ENCODE results near the gene RCC1.

The RCC1 gene

DNA sequence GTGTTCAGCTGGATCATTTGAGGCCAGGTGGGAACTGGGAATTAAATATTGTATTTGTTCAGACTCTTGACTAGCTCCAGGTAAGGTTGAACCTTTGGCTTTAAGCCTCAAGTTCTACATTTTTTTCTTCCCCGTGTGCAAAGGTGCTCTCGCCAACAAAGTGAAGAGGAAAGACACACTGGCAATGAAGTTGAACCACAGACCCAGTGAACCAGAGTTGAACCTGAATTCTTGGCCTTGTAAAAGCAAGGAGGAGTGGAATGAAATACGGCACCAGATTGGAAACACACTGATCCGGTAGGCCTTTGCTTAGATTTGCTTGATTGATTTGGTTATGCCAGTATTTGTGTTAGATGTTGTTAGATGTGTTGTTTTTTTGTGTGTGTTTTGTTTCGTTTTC is 25.5 kb upstream of the RCC1 start:
- Histone ChIP-seq H3K9me3 (ENCODE audit: insufficient read depth, low read length, severe bottlenecking) (no peaks in the 10 kb centered on the region), H3K4me2 (ENCODE audit: insufficient read depth, low read length) (no peak overlapping the region), H3K4me3 (ENCODE audit: low read depth in 1 of 2, low read length in 2 of 2) (no peak overlapping the region), H3K27ac (ENCODE audit: low read length) (no peak overlapping the region), H3K4me1 (ENCODE audit: insufficient read depth, low read length) (no peaks in the 10 kb centered on the region), H3K36me3 (ENCODE audit: insufficient read depth, low read length) (peaks cover 67% of the 10 kb centered on the region), H4K20me1 (ENCODE audit: insufficient read depth, low read length) (no peaks in the 10 kb centered on the region), H3K27me3 (ENCODE audit: insufficient read depth, low read length, poor library complexity) (no peaks in the 10 kb centered on the region), H2AFZ (ENCODE audit: low read depth, low read length) (no peak overlapping the region), H3K9ac (ENCODE audit: low read depth, low read length) (no peak overlapping the region), H3K79me2 (ENCODE audit: insufficient read depth, low read length) (no peaks in the 10 kb centered on the region)
- TF ChIP-seq EZH2 (IDR thresholded peaks at IDR 0.05; ENCODE audit: borderline replicate concordance, low read depth, low read length, severe bottlenecking): no peak
- TF ChIP-seq, protein P1, sequence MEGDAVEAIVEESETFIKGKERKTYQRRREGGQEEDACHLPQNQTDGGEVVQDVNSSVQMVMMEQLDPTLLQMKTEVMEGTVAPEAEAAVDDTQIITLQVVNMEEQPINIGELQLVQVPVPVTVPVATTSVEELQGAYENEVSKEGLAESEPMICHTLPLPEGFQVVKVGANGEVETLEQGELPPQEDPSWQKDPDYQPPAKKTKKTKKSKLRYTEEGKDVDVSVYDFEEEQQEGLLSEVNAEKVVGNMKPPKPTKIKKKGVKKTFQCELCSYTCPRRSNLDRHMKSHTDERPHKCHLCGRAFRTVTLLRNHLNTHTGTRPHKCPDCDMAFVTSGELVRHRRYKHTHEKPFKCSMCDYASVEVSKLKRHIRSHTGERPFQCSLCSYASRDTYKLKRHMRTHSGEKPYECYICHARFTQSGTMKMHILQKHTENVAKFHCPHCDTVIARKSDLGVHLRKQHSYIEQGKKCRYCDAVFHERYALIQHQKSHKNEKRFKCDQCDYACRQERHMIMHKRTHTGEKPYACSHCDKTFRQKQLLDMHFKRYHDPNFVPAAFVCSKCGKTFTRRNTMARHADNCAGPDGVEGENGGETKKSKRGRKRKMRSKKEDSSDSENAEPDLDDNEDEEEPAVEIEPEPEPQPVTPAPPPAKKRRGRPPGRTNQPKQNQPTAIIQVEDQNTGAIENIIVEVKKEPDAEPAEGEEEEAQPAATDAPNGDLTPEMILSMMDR (IDR thresholded peaks at IDR 0.05; ENCODE audit: borderline replicate concordance, extremely low read depth, low read length, poor library complexity, severe bottlenecking): no peak
- DNase-seq (no peak), ATAC-seq (ENCODE audit: insufficient read depth, low read depth) (no peak)

GRCh38 chr1:28482138-28482537 is 23.7 kb upstream of the RCC1 start:
- no peaks in the 10 kb centered on the region for H3K4me1 ChIP-seq (ENCODE audit: insufficient read depth, low read length)
- no peak overlapping the region for H3K9ac ChIP-seq (ENCODE audit: low read depth, low read length)
- no peaks in the 10 kb centered on the region for H3K9me3 ChIP-seq (ENCODE audit: insufficient read depth, low read length, severe bottlenecking)
- no peak overlapping the region for H2AFZ ChIP-seq (ENCODE audit: low read depth, low read length)
- H4K20me1 ChIP-seq (ENCODE audit: insufficient read depth, low read length): no peaks in the 10 kb centered on the region
- DNase-seq (no peak), ATAC-seq (ENCODE audit: insufficient read depth, low read depth) (no peak)
- H3K4me2 ChIP-seq (ENCODE audit: insufficient read depth, low read length): no peak overlapping the region
- no peaks in the 10 kb centered on the region for H3K27me3 ChIP-seq (ENCODE audit: insufficient read depth, low read length, poor library complexity)
- H3K36me3 ChIP-seq (ENCODE audit: insufficient read depth, low read length): peaks cover 72% of the 10 kb centered on the region
- TF ChIP-seq, protein P1 (IDR thresholded peaks at IDR 0.05; ENCODE audit: borderline replicate concordance, extremely low read depth, low read length, poor library complexity, severe bottlenecking): no peak
- no peak for TF ChIP-seq EZH2 (IDR thresholded peaks at IDR 0.05; ENCODE audit: borderline replicate concordance, low read depth, low read length, severe bottlenecking)
- no peak overlapping the region for H3K27ac ChIP-seq (ENCODE audit: low read length)
- no peaks in the 10 kb centered on the region for H3K79me2 ChIP-seq (ENCODE audit: insufficient read depth, low read length)
- no peak overlapping the region for H3K4me3 ChIP-seq (ENCODE audit: low read depth in 1 of 2, low read length in 2 of 2)

- Histone ChIP-seq H3K9ac (ENCODE audit: low read depth, low read length) (no peak overlapping the region), H4K20me1 (ENCODE audit: insufficient read depth, low read length) (no peaks in the 10 kb centered on the region), H3K4me1 (ENCODE audit: insufficient read depth, low read length) (no peaks in the 10 kb centered on the region), H3K27me3 (ENCODE audit: insufficient read depth, low read length, poor library complexity) (no peaks in the 10 kb centered on the region), H3K4me2 (ENCODE audit: insufficient read depth, low read length) (no peak overlapping the region), H3K79me2 (ENCODE audit: insufficient read depth, low read length) (no peaks in the 10 kb centered on the region), H3K27ac (ENCODE audit: low read length) (no peak overlapping the region), H3K9me3 (ENCODE audit: insufficient read depth, low read length, severe bottlenecking) (no peaks in the 10 kb centered on the region), H3K4me3 (ENCODE audit: low read depth in 1 of 2, low read length in 2 of 2) (no peak overlapping the region), H3K36me3 (ENCODE audit: insufficient read depth, low read length) (peaks cover 69% of the 10 kb centered on the region), H2AFZ (ENCODE audit: low read depth, low read length) (no peak overlapping the region)
- no peak for TF ChIP-seq EZH2 (IDR thresholded peaks at IDR 0.05; ENCODE audit: borderline replicate concordance, low read depth, low read length, severe bottlenecking)
- TF ChIP-seq, protein P1 (IDR thresholded peaks at IDR 0.05; ENCODE audit: borderline replicate concordance, extremely low read depth, low read length, poor library complexity, severe bottlenecking): no peak
- no peak for DNase-seq
- no peak for ATAC-seq (ENCODE audit: insufficient read depth, low read depth)
Observed at GRCh38 chr1:28482702-28483101, 23.1 kb upstream of the RCC1 start.

DNA sequence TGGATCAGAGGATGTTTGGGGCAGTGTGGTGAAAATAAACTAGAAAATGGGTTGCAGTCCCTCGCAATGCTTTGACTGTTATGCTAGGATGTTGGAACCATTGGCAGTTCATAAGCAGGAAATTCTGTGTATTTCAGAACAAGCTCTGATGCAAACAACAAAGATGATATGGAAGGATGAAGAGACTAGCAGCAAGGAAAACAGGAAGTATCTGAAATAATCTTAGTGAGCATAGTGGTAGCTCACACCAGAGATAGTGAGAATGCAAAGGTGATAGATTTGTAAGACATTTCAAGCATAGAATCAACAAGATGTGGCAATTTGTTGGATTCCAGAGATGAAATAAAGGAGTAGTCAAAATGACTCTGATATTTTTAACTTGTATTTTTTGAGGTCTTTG is 11.1 kb upstream of the RCC1 start:
- no peak for ATAC-seq (ENCODE audit: insufficient read depth, low read depth)

More for the DNA sequence above, 11.1 kb upstream of the RCC1 start:
- Histone ChIP-seq H4K20me1 (ENCODE audit: insufficient read depth, low read length) (no peaks in the 10 kb centered on the region), H3K4me3 (ENCODE audit: low read depth in 1 of 2, low read length in 2 of 2) (no peak overlapping the region), H3K27ac (ENCODE audit: low read length) (no peak overlapping the region), H3K9me3 (ENCODE audit: insufficient read depth, low read length, severe bottlenecking) (no peaks in the 10 kb centered on the region), H2AFZ (ENCODE audit: low read depth, low read length) (no peak overlapping the region), H3K4me1 (ENCODE audit: insufficient read depth, low read length) (no peaks in the 10 kb centered on the region), H3K9ac (ENCODE audit: low read depth, low read length) (no peak overlapping the region), H3K79me2 (ENCODE audit: insufficient read depth, low read length) (no peaks in the 10 kb centered on the region), H3K4me2 (ENCODE audit: insufficient read depth, low read length) (no peak overlapping the region), H3K36me3 (ENCODE audit: insufficient read depth, low read length) (peaks cover 64% of the 10 kb centered on the region), H3K27me3 (ENCODE audit: insufficient read depth, low read length, poor library complexity) (no peaks in the 10 kb centered on the region)
- DNase-seq: no peak
- TF ChIP-seq EZH2 (IDR thresholded peaks at IDR 0.05; ENCODE audit: borderline replicate concordance, low read depth, low read length, severe bottlenecking): no peak
- TF ChIP-seq, protein P1 (IDR thresholded peaks at IDR 0.05; ENCODE audit: borderline replicate concordance, extremely low read depth, low read length, poor library complexity, severe bottlenecking): no peak
